Measurements from ENCODE around the gene KLF16.

Gene KLF16

GRCh38 chr19:1866693-1867348, 3.4 kb upstream of the KLF16 start:
- DNase-seq: no peak

- no peak for DNase-seq
Observed at GRCh38 chr19:1865172-1866010, 2.0 kb upstream of the KLF16 start.

DNA sequence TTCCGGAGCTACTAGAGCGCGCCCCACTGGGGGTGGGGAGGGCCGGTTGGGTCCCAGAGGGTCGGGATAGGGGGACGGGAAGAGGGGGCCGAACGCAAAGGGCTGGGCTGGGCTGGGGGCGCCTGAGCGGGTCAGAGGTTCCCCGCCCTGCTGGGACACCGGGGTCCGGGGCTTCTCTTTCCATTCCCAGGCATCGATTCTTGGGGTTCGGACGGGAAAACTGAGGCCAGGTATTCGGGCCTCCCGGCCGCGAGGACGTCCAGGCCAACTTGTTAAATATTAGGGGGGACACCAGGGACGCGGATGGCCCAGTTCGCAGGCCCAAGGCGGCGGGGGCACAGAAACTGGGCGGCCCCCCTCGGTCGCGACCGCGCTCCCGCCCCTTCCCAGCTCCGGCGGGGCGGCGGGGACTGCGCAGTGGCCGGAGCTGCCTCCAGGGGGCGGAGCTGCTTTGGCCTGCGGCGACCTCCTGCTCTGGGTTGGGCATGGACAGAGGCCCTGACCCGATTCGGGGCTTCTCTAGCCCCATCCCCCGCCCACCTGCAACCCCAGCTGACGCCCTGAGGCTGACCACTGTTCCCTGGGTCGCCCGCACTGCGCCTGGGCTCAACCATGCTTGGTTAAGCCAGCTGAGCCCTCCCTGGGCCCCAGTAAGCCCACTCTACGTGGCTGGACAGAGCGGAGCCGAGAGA, 1.2 kb upstream of the KLF16 start:
- no peak for DNase-seq

- DNase-seq: peak; percentile 90
Observed at GRCh38 chr19:1863638-1864479, 480 bp upstream of the KLF16 start.

DNA sequence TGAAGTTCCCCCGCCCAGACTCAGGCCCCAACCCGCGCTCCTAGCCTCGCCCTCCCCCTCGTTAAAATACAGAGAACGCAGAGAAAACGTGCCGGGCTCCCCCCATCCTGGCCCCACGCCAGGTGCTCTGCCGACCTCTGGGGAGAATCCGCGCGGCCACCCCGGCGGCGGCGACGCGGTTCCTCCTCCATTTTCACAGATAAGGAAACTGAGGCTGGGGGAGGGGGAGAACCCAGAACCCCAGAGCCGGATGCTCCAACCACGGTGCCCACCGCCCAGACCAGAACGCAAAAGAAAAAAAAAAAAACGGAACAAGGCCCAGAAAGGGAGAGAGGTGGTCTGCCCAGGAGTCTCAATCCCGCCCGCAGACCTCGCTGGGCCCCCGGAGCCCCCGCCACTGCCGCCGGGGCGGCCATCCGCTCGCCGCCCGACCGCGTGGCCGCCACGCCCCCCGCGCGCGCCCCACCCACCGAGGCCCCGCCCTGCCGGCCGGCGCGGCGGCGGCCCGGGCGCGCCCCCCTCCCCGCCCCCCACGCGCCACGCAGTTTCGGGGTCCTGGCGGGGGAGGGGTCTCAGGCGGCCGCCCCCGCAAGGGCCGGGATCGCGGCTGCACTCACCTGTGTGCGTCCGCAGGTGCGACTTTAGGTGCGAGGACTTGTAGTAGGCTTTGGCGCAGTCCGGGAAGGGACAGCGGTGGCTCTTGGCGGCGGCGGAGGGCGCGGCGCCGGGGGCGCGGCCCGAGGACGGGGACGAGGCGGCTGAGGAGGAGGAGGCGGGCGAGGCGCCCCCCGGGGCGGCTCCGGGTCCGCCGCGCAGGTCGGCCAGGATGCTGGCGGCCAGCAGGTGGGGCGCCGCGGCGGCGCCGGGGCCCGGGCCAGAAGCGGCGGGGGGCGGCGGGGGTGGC, 703 bp downstream of the KLF16 start:
- no peak for DNase-seq

GRCh38 chr19:1862068-1862423, 1.3 kb downstream of the KLF16 start:
- DNase-seq: no peak

DNA sequence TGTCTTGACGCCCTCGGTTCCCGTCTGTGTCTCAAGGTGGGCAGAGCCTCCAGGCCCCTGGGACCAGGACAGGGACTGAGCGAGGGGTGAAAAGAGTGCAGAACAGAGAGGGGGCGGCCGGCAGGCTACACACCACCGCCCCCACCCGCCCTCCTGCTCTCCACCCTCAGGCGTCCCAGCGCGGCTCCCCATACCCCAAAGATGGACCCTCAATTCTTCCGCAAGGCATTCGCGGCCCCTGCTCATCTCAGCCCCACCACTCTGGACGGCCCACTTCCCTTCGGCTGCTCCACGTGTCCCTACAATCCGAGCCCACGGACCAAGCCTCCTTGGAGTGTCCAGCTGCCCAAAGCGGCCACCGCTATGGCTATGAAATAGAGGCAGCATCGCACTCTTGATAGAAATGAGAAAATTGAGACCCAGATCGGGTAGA, 1.8 kb downstream of the KLF16 start:
- no peak for DNase-seq

DNA sequence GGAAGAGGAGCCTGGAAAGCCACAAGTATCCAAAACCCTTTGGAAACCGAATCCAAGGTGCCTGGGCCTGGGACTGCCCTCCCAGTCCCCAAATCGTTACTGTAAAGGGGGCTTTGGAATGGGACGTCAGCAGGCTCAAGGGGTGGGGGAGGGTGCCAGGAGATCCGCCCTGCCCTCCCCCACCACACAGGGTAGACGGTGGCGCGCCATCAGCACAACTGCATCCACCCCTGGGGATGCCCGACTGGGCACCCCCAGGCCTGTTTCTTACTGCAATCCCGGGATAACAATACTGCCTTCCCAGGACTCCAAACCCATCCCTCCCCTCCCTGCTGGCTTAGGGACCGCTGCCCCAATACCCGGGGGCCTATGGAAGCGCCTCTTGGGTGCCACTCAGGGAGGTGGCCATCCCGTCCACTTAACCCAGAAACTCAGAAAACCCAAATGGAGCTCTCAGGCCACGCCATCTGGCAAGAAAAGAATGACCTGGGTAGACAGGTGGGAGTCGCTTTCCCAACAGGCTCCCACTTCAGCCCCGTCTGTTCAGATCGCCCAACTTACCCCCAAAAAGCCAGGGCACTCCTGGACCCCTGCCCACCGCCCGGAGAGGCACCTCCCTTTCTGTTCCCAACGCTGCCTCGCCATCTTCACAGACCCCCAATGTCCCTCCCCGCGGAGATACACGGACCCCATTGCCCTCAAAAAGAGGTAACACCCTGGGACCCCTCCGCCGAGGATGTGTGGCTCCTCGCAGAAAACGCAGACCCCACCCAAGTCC, 2.4 kb downstream of the KLF16 start:
- DNase-seq: no peak

DNA sequence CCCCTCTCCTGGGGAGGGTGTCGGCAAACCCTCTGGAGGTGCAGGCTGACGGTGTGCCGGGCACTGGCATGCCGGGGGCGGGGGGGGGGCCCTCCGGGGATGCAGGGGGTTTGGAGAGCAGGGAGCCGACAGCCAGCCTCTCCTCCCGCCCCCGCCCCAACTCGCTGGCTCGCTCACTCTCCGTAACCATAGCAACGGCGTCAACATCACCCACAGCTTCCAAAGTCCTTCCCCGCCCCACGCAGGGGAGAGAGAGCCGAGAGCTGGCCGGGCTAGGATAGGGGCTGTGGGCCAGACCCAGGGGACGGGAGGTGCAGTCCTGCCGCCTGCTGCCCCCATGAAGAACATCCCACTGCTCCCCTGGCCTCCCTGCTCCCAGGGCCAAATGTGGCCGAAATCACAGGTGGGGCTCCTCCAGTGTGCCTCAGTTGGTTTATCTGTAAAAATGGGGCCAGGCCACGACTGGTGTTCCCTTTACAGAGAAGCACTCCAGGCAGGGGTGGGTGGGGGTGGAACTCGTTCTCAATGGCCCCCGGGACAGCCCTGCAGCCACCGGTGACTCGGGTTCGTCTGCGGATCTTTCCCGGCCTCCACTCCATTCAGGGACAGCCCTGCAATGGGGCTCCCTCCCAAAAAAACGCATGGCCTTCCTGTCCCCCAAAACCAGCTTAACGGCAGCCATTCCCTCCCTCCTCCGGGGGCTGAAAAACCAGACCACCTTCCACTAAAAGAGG, 3.2 kb downstream of the KLF16 start:
- DNase-seq: peak; percentile 69

DNA sequence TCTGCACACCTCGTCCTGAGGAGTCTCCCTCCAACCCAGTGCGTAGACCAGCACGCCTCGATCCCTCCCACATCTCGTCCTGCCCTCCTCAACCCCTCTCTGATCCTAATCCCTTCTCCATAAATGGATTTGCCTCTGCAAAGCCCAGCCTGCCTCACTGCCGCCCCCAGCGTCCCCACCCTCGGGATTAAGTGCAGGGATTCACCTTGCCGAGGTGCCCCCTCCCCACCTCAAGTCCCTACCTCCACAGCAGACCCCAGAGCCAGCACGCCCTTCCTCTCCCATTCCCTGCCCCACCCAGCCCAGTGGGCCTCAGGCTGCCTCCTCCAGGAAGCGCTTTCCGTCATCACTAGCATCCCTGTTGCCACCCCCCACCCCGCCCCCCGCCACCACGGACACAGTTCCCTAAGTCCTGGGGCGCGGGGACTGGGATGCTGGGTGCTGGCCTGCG, 4.0 kb downstream of the KLF16 start:
- DNase-seq: no peak

GRCh38 chr19:1858412-1859081, 4.8 kb downstream of the KLF16 start:
- no peak for DNase-seq

DNA sequence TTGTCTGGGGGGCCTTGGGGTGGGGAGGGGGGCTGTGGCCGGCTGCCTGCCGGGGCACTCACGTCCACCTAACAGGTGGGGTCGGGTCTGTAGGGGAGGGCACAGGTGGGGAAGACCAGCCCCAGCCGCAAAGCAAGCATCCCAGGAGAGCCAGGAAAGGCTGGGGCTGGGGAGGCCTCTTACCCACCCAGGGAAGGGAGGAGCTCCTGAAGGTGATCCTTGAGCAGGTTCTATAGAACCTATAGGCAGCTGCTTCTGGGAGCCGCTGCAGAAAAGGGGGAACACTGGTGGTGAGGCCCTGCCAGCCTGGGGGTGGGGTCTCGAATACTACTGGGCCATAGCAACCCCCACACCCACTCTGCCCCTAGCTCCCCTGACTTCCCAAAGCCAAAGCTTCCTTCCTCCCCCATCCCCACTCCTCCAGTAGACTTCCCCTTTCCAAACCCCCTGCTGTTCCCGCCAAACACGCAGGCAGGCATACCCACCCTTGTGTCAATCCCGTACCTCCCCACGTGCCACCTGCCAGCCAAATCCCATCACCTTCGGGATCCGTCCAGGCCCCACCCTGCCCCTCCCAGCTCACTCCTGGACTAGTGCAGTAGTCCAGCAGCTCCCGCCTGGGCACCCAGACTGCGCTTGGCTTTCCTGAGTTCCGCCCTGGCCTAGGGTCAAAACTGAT, 5.6 kb downstream of the KLF16 start:
- DNase-seq: no peak

DNA sequence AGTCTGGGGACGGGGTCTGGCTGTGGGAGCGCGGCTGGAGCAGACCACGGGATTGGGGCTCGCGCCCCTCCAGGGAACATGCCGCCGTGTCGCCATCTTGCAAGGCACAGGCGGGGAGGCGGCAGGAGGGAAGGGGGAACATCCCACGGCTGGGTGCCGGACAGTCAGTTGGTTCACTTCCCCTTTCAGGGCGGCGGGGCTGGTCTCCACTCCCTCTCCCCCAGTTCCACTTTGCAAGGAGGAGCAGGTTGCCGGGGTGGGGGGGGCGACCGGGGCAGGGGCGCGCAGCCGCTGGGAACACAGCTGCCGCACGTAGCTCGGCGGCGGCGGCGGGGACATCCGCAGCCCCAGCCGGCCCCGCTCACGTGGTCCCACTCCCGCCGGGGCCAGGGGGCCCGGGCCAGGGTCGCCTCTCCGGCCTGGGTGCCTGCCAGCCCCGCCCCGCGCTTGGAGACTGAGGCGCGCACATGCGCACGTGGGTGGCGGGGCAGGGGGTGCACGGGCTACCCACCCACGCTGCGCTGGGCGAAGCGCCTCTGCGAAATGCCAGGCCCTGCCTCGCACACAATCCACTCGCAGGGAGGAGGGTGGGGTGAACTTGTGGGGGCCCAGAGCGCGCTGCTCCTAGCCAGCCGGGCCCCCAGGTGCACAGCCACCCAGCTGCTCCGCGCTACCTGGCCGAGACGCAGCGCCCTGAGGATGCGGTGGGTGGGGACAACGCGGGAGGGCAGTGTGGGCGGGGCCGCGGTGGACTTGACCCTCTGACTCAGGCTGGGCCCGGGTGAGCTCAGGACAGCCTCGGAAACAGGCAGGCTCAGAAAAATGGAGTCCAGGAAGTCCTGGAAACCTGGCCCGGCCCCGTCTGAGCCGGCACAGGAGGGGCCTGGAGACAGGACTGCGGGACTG, 6.4 kb downstream of the KLF16 start:
- DNase-seq: no peak

- no peak for DNase-seq
Observed at GRCh38 chr19:1856345-1856697, 7.1 kb downstream of the KLF16 start.

DNA sequence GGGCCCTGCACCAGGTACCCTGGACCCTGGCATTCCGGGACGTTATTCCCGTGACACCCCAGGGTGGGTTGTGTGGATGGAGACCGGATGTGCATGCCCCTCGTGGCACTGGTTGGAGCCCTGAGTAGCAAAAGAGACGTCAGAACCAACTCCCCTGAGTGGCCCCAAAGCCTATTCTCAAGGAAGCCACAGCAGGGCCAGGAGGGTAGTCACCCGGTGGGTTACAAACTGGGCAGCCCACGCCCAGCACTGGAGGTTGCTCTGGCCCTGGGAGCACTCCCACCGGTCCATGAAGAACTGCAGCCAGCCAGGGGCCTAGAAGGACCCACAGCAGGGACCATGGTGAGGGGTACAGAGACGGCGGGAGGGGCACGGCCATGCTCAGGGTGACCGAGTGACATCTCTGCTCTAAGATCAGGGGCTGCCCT, 7.5 kb downstream of the KLF16 start:
- DNase-seq: no peak

GRCh38 chr19:1855040-1855827, 8.1 kb downstream of the KLF16 start:
- peak; percentile 60 for DNase-seq

DNA sequence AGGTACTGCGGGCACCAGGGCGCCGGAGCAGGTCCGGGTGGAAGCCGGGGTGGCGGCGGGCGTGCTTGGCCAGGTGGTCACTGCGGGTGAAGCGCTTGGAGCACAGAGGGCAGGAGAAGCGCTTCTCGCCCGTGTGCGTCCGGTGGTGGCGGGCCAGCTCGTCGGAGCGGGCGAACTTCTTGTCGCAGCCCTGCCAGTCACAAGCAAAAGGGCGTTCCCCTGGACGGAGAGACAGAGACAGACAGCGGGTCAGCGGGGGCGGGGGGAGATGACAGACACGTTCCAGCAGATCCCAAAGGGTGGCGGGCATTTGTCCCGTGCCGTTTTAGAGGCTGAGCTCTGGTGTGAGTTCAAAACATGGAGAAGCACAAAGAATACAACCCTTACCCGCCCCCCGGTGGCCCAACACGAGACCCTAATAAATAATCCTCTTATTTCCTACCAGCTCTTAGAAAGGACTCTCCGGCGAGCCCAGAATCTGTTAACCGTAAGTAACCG, 8.8 kb downstream of the KLF16 start:
- no peak for DNase-seq

All from amniotic stem cell (primary cell).